Dendritic cell treated with granulocyte-macrophage colony-stimulating factor and Interleukin-4, amounts not matched to agents 40 ng/mL and 50 ng/mL, for 4 days (primary cell): ENCODE results near the gene GLCCI1.

ENCODE experiments used
- H3K27ac Mint-ChIP-seq: one replicate; pipeline ENCODE4 v1.8.0; 2022; ENCODE audit warnings: mild to moderate bottlenecking, mixed read lengths
- H3K27me3 Mint-ChIP-seq: one replicate; pipeline ENCODE4 v1.8.0; 2022; ENCODE audit warnings: mild to moderate bottlenecking, mixed read lengths
- H3K36me3 Mint-ChIP-seq: one replicate; pipeline ENCODE4 v1.8.0; 2022; ENCODE audit warnings: low read depth, mixed read lengths
- H3K4me1 Mint-ChIP-seq: one replicate; pipeline ENCODE4 v1.8.0; 2022; ENCODE audit warnings: low read depth, mixed read lengths
- H3K4me3 Mint-ChIP-seq: one replicate; pipeline ENCODE4 v1.8.0; 2022; ENCODE audit warnings: mild to moderate bottlenecking, moderate library complexity, mixed read lengths
- H3K9me3 Mint-ChIP-seq: one replicate; pipeline ENCODE4 v1.8.0; 2022; ENCODE audit warnings: mixed read lengths
- intact Hi-C: fragments of 100-400 bp; cut with micrococcal nuclease; formaldehyde crosslinking; loops from one replicate; pipeline ENCODE4 v1.15.0; 2022

The GLCCI1 gene

GRCh38 chr7:8135417-8135816, 166.8 kb downstream of the GLCCI1 start:
- Mint-ChIP-seq H3K27me3 (no peaks in the 10 kb centered on the region), H3K4me1 (peaks cover 5% of the 10 kb centered on the region), H3K4me3 (no peak overlapping the region), H3K36me3 (no peaks in the 10 kb centered on the region), H3K9me3 (no peaks in the 10 kb centered on the region), H3K27ac (no peak overlapping the region)
- intact Hi-C loops, result no loop called here

- H3K36me3 Mint-ChIP-seq, result no peaks in the 10 kb centered on the region
- H3K4me3 Mint-ChIP-seq, result no peak overlapping the region
- peaks cover 5% of the 10 kb centered on the region for H3K4me1 Mint-ChIP-seq
- intact Hi-C loops, result no loop called here
- no peaks in the 10 kb centered on the region for H3K27me3 Mint-ChIP-seq
- H3K9me3 Mint-ChIP-seq, result no peaks in the 10 kb centered on the region
- no peak overlapping the region for H3K27ac Mint-ChIP-seq
These were observed 167.6 kb downstream of the GLCCI1 start for GRCh38 chr7:8136051-8136730.
